Measurements from ENCODE around the gene FSTL4. TPM values are rescaled to one million over a fixed set of nuclear protein-coding genes. Genes with fewer than 3 reads are reported as not detected.

FSTL4 gene
- total RNA-seq, 4 donors from 2014 or later = 0.18 to 0.27 (median 0.20) TPM; not detected in 1

DNA sequence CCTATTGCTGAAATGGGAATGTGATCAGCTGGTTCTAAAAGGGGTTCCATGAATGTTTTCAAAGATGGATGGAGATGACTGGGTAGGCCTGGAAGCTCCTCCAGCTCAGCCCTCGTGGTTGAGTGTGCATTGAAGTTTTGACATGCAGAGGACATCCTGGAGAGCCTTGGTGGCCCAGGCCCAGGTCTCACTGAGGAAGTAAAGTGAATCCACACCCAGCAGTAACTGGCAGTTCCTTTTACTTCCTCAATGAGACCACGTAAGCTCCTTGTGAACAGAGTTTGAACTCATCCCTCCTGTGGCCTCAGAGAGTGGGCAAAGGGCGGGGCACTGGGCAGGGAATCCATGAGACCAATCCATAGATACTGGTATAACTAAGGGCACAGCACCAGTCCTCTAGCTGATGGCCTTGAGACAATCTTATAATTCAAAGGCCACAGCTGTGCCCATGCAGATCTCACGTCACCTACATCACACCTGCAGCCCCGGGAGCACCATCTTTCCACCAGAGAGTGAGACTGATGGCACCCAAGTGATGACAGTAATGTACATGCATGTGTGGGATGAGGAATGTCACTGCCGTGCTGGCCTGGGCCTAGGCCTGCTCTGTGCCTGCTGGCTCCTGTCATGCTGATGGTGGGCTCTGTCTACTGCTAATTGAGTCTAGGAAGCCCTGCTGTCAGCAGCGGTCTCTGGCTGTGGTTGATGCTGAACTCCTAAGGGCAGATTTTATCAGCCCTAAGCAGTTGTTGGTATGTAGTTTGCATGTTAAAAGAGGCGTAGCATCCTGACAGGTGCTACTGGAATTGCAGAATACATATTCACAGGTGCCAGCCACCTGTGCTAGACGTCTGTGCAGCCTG is 257.8 kb downstream of the FSTL4 start:
- Histone ChIP-seq H3K27ac (no peak overlapping the region), H3K27me3 (no peaks in the 10 kb centered on the region), H3K4me1 (peaks cover 9 to 11% of the 10 kb centered on the region in 2 donors), H3K4me3 (no peak overlapping the region), H3K9me3 (no peaks in the 10 kb centered on the region), H3K36me3 (no peaks in the 10 kb centered on the region)
- TF ChIP-seq POLR2A (IDR thresholded peaks at IDR 0.05) = no peak
- ATAC-seq (no peak), DNase-seq (no peak)
- intact Hi-C loops (cut with DNase I; ENCODE audit: low total_unique reads) (no loop called here), in situ Hi-C loops (cut with MboI; ENCODE audit: low sequenced_read_pairs in 4 of 4) (no loop called here)

DNA sequence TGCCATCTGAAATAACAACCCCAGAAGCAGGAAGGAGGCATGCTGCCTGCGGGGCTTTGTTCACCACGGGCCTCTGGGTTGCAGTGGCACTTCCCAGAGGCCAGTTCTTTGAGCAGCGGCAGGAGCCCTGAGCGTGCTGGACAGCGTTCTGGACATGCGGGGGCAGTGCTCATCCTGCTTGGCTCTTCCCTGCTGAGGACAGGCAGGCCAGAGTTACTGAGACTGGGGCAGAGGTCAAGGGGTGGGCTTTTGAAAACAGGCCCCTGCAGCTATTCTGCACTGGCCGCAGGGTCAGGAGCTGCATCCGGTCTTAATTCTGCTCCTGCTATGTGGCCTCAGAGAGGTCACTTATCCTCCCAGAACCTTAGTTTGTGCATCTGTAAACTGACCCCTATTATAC is 258.6 kb downstream of the FSTL4 start:
- Histone ChIP-seq H3K9me3 (no peaks in the 10 kb centered on the region), H3K4me1 (peaks cover 9 to 11% of the 10 kb centered on the region in 2 donors), H3K27me3 (no peaks in the 10 kb centered on the region), H3K27ac (no peak overlapping the region), H3K36me3 (no peaks in the 10 kb centered on the region), H3K4me3 (no peak overlapping the region)
- ATAC-seq (no peak), DNase-seq (no peak)
- no peak for TF ChIP-seq POLR2A (IDR thresholded peaks at IDR 0.05)
- in situ Hi-C loops (cut with MboI; ENCODE audit: low sequenced_read_pairs in 4 of 4) (no loop called here), intact Hi-C loops (cut with DNase I; ENCODE audit: low total_unique reads) (no loop called here)

DNA sequence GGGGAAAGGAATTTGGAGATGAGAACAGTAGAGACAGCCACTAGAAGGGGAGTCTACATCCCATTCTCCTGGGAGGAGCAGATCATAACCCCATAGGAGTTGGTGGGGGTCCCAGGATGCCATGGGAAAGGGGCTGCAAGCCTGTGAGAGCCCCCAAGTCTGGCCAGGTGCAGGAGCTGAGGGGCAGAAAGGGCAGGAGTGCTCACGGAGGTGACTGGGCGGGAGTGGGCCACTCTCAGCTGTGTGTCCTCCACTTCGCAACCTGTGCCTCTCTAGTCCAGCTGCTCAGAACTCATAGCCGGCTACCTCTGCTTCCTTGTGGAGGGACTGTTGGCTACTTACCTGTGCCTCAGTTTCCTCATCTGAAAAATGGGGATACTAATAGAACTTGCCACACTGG is 263.9 kb downstream of the FSTL4 start:
- Histone ChIP-seq H3K9me3 (no peaks in the 10 kb centered on the region), H3K27ac (no peak overlapping the region), H3K27me3 (no peaks in the 10 kb centered on the region), H3K36me3 (no peaks in the 10 kb centered on the region), H3K4me1 (no peaks in the 10 kb centered on the region), H3K4me3 (no peak overlapping the region)
- ATAC-seq (no peak), DNase-seq (no peak)
- no peak for TF ChIP-seq POLR2A (IDR thresholded peaks at IDR 0.05)
- in situ Hi-C loops (cut with MboI; ENCODE audit: low sequenced_read_pairs in 4 of 4) (no loop called here), intact Hi-C loops (cut with DNase I; ENCODE audit: low total_unique reads) (no loop called here)

GRCh38 chr5:133347039-133347438 is 265.3 kb downstream of the FSTL4 start:
- H3K4me3 ChIP-seq = no peak overlapping the region
- no peak for TF ChIP-seq POLR2A (IDR thresholded peaks at IDR 0.05)
- TF ChIP-seq, protein P1, sequence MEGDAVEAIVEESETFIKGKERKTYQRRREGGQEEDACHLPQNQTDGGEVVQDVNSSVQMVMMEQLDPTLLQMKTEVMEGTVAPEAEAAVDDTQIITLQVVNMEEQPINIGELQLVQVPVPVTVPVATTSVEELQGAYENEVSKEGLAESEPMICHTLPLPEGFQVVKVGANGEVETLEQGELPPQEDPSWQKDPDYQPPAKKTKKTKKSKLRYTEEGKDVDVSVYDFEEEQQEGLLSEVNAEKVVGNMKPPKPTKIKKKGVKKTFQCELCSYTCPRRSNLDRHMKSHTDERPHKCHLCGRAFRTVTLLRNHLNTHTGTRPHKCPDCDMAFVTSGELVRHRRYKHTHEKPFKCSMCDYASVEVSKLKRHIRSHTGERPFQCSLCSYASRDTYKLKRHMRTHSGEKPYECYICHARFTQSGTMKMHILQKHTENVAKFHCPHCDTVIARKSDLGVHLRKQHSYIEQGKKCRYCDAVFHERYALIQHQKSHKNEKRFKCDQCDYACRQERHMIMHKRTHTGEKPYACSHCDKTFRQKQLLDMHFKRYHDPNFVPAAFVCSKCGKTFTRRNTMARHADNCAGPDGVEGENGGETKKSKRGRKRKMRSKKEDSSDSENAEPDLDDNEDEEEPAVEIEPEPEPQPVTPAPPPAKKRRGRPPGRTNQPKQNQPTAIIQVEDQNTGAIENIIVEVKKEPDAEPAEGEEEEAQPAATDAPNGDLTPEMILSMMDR (IDR thresholded peaks at IDR 0.05 in 4 of 5, conservative IDR thresholded peaks at IDR 0.05 in 1 of 5) = no peak
- no peak for DNase-seq
- intact Hi-C loops (cut with DNase I; ENCODE audit: low total_unique reads) (no loop called here), in situ Hi-C loops (cut with MboI; ENCODE audit: low sequenced_read_pairs in 4 of 4) (no loop called here)
- H3K27ac ChIP-seq = no peak overlapping the region
- ATAC-seq = no peak
- no peaks in the 10 kb centered on the region for H3K27me3 ChIP-seq
- no peaks in the 10 kb centered on the region for H3K4me1 ChIP-seq
- no peaks in the 10 kb centered on the region for H3K36me3 ChIP-seq
- H3K9me3 ChIP-seq = no peaks in the 10 kb centered on the region

- Histone ChIP-seq H3K27ac (no peak overlapping the region), H3K36me3 (no peaks in the 10 kb centered on the region), H3K9me3 (no peaks in the 10 kb centered on the region), H3K27me3 (no peaks in the 10 kb centered on the region), H3K4me1 (no peaks in the 10 kb centered on the region), H3K4me3 (no peak overlapping the region)
- in situ Hi-C loops (cut with MboI; ENCODE audit: low sequenced_read_pairs in 4 of 4) (no loop called here), intact Hi-C loops (cut with DNase I; ENCODE audit: low total_unique reads) (no loop called here)
- TF ChIP-seq, protein P1 (IDR thresholded peaks at IDR 0.05 in 4 of 5, conservative IDR thresholded peaks at IDR 0.05 in 1 of 5) = no peak
- no peak for TF ChIP-seq POLR2A (IDR thresholded peaks at IDR 0.05)
- DNase-seq (no peak), ATAC-seq (no peak)
These were observed 268.1 kb downstream of the FSTL4 start for GRCh38 chr5:133344266-133344665.

- TF ChIP-seq, protein P1 (IDR thresholded peaks at IDR 0.05 in 4 of 5, conservative IDR thresholded peaks at IDR 0.05 in 1 of 5) = no peak
- no peak for TF ChIP-seq POLR2A (IDR thresholded peaks at IDR 0.05)
- Histone ChIP-seq H3K9me3 (no peaks in the 10 kb centered on the region), H3K4me1 (no peaks in the 10 kb centered on the region), H3K27ac (no peak overlapping the region), H3K4me3 (no peak overlapping the region), H3K27me3 (no peaks in the 10 kb centered on the region), H3K36me3 (no peaks in the 10 kb centered on the region)
- ATAC-seq (no peak), DNase-seq (no peak)
- intact Hi-C loops (cut with DNase I; ENCODE audit: low total_unique reads) = no loop called here
- in situ Hi-C loops (cut with MboI; ENCODE audit: low sequenced_read_pairs in 4 of 4) = no loop called here
These were observed 269.1 kb downstream of the FSTL4 start for GRCh38 chr5:133343196-133343595.

Measured in gastrocnemius medialis (tissue), 4 donors.